Measurements from ENCODE around the gene IRF6.
"Not testable (repeated sequence)": the region's sequence is repeated elsewhere in the genome, so short reads cannot be mapped to it uniquely, and the experiment has no call there.

IRF6 gene

DNA sequence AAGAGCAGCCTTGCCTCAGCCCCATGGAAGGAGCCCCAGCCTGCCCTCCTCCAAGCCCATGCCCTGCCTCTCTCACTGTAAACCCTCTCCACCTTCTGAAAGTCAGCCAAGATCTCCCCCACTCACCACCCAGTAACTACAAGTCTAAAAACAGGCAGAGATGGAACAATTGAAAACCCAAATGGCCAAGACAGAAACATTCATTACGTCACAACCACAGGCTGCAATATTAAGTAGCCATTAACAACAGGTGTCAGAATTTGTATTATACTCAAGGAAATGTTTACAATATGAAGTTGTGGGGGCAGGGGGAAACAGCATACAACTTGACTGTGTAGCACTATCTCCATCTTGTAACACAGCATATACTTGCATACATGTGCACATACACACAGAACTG is 2.4 kb downstream of the IRF6 start:
- H3K4me3 ChIP-seq (ENCODE audit: low read depth, low read length): no peak overlapping the region
- no peak for DNase-seq (ENCODE audit: low read depth)
- TF ChIP-seq, protein P1, sequence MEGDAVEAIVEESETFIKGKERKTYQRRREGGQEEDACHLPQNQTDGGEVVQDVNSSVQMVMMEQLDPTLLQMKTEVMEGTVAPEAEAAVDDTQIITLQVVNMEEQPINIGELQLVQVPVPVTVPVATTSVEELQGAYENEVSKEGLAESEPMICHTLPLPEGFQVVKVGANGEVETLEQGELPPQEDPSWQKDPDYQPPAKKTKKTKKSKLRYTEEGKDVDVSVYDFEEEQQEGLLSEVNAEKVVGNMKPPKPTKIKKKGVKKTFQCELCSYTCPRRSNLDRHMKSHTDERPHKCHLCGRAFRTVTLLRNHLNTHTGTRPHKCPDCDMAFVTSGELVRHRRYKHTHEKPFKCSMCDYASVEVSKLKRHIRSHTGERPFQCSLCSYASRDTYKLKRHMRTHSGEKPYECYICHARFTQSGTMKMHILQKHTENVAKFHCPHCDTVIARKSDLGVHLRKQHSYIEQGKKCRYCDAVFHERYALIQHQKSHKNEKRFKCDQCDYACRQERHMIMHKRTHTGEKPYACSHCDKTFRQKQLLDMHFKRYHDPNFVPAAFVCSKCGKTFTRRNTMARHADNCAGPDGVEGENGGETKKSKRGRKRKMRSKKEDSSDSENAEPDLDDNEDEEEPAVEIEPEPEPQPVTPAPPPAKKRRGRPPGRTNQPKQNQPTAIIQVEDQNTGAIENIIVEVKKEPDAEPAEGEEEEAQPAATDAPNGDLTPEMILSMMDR (conservative IDR thresholded peaks at IDR 0.05; ENCODE audit: low read depth, low read length): no peak

DNA sequence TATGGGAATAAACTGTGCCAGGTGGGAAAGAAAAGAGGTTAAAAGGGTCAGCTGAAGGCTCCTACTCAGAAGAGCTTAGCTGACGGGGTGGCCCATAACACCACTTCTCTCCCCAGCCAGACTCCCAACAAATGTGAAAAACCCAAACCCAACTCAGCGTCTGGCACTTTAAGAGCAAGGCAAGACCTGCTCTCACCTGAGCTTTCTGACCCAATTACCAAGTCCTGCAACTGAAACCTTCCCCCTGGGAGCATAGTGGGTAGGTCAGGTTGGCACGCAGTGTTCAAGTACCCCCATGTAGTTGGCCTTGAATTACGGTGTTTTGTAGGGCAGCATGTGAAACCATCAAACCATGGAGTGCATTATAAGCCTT is 3.2 kb downstream of the IRF6 start:
- no peak overlapping the region for H3K4me3 ChIP-seq (ENCODE audit: low read depth, low read length)
- TF ChIP-seq, protein P1 (conservative IDR thresholded peaks at IDR 0.05; ENCODE audit: low read depth, low read length): no peak
- DNase-seq (ENCODE audit: low read depth): no peak

DNA sequence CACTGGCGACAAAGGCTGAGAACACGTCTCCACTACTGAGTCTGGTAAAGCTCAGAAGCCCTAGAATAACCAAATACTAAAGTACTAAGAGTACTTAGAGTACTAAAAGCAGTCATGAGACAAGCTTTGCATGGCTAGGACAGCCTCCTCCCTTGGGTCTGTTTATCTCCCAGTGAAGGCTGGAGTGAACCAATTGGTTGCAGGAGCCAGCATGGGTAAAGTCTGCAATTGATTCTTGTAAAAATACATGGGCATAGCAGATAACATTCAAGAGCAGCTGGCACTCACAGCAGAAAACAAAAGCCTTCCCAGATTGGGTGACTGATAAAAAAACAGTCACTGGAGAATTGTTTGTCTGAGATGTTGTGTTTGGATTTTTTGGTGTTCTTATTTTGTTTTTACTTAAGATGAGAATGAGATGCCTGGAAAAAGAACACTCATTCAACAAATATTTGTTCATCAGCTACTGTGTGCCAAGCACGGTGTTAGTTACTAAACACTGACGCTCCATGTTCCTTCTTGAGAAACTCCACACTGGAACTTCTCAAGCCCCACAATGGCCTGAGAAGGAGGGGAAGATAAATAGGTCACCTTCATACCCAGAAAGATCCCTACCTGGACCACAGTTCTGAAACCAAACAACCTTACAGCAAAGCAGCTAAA is 3.7 kb downstream of the IRF6 start:
- TF ChIP-seq, protein P1 (conservative IDR thresholded peaks at IDR 0.05; ENCODE audit: low read depth, low read length): no peak
- H3K4me3 ChIP-seq (ENCODE audit: low read depth, low read length): no peak overlapping the region
- DNase-seq (ENCODE audit: low read depth): no peak

DNA sequence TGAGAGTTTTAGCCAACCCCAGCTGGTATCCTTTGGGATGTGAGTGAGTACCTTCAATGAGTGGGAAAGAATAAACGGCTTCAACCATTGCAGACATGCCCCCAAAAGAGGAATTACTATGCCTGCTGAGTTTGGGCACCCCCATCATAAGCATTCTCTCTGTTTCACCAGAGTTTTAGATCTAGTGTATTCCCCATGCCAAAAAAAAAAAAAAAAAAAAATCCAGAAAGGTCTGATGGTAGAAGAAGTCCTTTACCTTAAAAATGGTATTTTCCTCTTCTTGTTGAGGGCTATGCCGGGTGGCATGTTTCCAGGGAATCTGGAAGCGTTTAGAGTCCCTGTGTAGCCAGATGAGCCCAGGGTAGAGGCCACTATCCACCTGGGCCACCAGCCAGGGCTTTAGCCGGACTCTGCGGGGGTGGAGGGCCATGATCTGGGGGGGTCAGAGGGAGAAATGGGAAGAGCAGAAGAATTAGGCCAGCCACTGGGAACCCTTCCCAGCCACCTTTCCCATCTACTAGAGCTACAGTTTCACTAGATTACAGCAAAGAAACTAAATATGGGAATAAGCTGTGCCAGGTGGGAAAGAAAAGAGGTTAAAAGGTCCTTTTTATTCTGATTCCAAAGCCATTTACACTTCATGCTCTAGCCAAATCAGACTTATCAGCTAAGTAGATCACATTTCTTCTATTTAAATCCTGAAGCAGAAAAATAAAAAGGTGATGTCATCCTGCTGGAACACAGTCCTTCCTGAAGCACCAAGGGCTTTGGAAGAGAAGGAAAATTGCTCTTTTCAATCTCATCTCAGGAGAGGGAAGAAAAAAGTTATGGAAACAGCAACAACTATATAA is 4.7 kb downstream of the IRF6 start:
- no peak for DNase-seq (ENCODE audit: low read depth)
- TF ChIP-seq, protein P1 (conservative IDR thresholded peaks at IDR 0.05; ENCODE audit: low read depth, low read length): no peak
- no peak overlapping the region for H3K4me3 ChIP-seq (ENCODE audit: low read depth, low read length)

DNA sequence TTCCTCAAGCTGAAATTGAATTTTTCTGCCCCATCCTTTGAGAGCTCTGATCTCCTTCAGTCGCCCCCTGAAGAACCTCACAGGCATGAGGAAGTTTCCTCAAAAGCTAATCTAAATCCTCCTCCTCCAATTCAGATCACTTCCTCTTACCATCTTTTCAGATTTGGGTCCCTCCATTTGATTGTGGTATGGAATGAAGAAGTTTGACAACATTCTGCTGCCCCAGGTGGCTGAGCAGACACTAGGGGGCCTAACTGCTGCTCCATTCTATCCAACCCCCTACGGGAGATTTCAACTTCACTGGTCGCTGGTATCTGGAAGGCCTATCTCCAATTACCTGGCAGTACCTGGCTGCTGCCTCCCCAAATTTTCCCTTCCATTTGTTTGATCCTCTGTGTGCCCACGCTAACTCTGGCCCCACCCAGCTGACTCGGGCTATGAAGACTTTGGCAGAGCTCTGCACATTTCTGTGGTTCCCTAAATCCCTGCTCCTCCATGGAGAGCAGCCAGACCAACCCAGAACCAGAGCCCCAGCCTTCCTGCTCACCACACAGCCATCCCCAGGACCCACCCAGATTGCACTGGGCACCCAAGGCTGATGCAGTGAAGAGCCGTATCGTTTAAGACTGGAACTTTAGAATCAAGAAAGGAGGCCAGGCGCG is 7.8 kb downstream of the IRF6 start:
- TF ChIP-seq, protein P1 (conservative IDR thresholded peaks at IDR 0.05; ENCODE audit: low read depth, low read length): no peak
- no peak for DNase-seq (ENCODE audit: low read depth)
- no peak overlapping the region for H3K4me3 ChIP-seq (ENCODE audit: low read depth, low read length)

DNA sequence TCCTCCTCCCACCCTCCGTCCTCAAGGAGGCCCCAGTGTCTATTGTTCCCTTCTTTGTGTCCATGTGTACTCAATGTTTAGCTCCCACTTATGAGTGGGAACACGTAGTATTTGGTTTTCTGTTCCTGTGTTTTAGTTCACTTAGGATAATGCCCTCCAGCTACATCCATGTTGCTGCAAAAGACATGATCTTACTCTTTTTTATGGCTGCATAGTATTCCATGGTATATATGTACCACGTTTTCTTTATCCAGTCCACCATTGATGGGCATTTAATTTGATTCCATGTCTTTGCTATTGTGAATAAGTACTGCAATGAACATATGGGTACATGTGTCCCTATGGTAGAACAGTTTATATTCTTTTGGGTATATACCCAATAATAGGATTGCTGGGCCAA is 12.2 kb downstream of the IRF6 start:
- not testable (repeated sequence) for DNase-seq (ENCODE audit: low read depth)

DNA sequence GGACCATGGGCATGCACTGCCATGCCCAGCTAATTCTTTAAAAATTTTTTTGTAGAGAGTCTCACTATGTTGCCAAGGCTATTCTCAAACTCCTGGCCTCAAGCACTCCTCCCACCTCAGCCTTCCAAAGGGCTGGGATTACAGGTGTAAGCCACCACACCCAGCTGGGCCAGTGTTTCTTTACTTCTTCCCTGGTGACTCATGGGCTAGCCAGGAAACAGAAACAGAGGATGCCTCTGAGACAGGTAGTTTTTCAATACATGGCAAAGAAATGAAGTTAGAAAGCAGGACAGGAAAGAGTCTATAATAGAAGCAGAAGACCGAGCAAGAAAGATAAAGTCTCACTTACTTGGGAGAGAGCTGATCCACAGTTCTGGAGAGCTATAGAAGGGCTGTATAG is 14.0 kb downstream of the IRF6 start:
- H3K4me3 ChIP-seq (ENCODE audit: low read depth, low read length): no peak overlapping the region
- no peak for DNase-seq (ENCODE audit: low read depth)
- TF ChIP-seq, protein P1 (conservative IDR thresholded peaks at IDR 0.05; ENCODE audit: low read depth, low read length): no peak

More for the DNA sequence above, 12.2 kb downstream of the IRF6 start:
- H3K4me3 ChIP-seq (ENCODE audit: low read depth, low read length): not testable (repeated sequence)
